ENCODE measurements around the gene ERG28. TPM values are rescaled to one million over a fixed set of nuclear protein-coding genes. Genes with fewer than 3 reads are reported as not detected.

ERG28 gene
- total RNA-seq, 1 donor from 2014 or later = 5.3 TPM

GRCh38 chr14:75658957-75659356 lies 1.7 kb downstream of the ERG28 start:
- no peak for DNase-seq

- DNase-seq = peak; percentile 74
These were observed 3.3 kb downstream of the ERG28 start for GRCh38 chr14:75657331-75657730.

GRCh38 chr14:75655235-75655634 lies 5.4 kb downstream of the ERG28 start:
- no peak for DNase-seq

GRCh38 chr14:75654127-75654732 lies 6.4 kb downstream of the ERG28 start:
- DNase-seq = peak; percentile 88

GRCh38 chr14:75653563-75653962 lies 7.1 kb downstream of the ERG28 start:
- DNase-seq = no peak

- no peak for DNase-seq
These were observed 10.2 kb downstream of the ERG28 start for GRCh38 chr14:75650253-75651058.

- DNase-seq = no peak
These were observed 10.9 kb downstream of the ERG28 start for GRCh38 chr14:75649773-75650172.

GRCh38 chr14:75649337-75649736 lies 11.3 kb downstream of the ERG28 start:
- DNase-seq = no peak

GRCh38 chr14:75648066-75648838 lies 12.4 kb downstream of the ERG28 start:
- DNase-seq = peak; percentile 93

- peak; percentile 21 for DNase-seq
These were observed 13.0 kb downstream of the ERG28 start for GRCh38 chr14:75647640-75648039.

GRCh38 chr14:75646762-75647161 lies 13.9 kb downstream of the ERG28 start:
- peak; percentile 50 for DNase-seq

GRCh38 chr14:75645056-75645455 lies 15.6 kb downstream of the ERG28 start:
- DNase-seq = no peak

- DNase-seq = no peak
These were observed 16.7 kb downstream of the ERG28 start for GRCh38 chr14:75643985-75644384.

GRCh38 chr14:75640876-75641275 lies 19.8 kb downstream of the ERG28 start:
- no peak for DNase-seq

- DNase-seq = no peak
These were observed 24.5 kb downstream of the ERG28 start for GRCh38 chr14:75636100-75636692.

GRCh38 chr14:75634848-75635247 lies 25.8 kb downstream of the ERG28 start:
- DNase-seq = no peak

GRCh38 chr14:75631453-75631831 lies 29.2 kb downstream of the ERG28 start:
- no peak for DNase-seq

GRCh38 chr14:75630695-75631452 lies 29.8 kb downstream of the ERG28 start:
- DNase-seq = no peak

GRCh38 chr14:75628816-75629215 lies 31.9 kb downstream of the ERG28 start:
- no peak for DNase-seq

GRCh38 chr14:75627406-75627805 lies 33.3 kb downstream of the ERG28 start:
- no peak for DNase-seq

- DNase-seq = no peak
These were observed 33.8 kb downstream of the ERG28 start for GRCh38 chr14:75626863-75627262.

- no peak for DNase-seq
These were observed 34.3 kb downstream of the ERG28 start for GRCh38 chr14:75626396-75626795.

All from dermis blood vessel endothelial cell (primary cell).